DOHH2 (cell line): ENCODE measurements around the gene SERPINB12.

Experiments used
- CTCF ChIP-seq: fragments of 200-600 bp; sonication (generic); IDR thresholded peaks from one replicate; pipeline ENCODE4 v1.5.1; 2014; ENCODE audit warnings: antibody characterized with exemption, mild to moderate bottlenecking, low read depth, low read length; ENCODE audit not compliant: poor library complexity, severe bottlenecking
- EZH2phosphoT487 ChIP-seq: fragments of 200-600 bp; sonication (generic); IDR thresholded peaks from 2 replicates; pipeline ENCODE4 v1.6.1; 2017; ENCODE audit warnings: borderline replicate concordance, mild to moderate bottlenecking, antibody characterized with exemption, low read length, moderate library complexity, mixed read lengths

GRCh38 chr18:63562284-63562683, 20.1 kb downstream of the SERPINB12 start:
- TF ChIP-seq CTCF (no peak), EZH2phosphoT487 (no peak)
